PFSK-1 (cell line): ENCODE measurements around the gene SMAD3.

Experiments
- FOXP2 ChIP-seq: optimal IDR thresholded peaks from 2 replicates; pipeline ENCODE3; 2011; ENCODE audit warnings: borderline replicate concordance, control low read depth, inconsistent platforms; ENCODE audit not compliant: insufficient read depth; ENCODE audit errors: extremely low read length, extremely low read depth
- POLR2AphosphoS5 ChIP-seq: IDR thresholded peaks from 2 replicates; pipeline ENCODE4 v1.6.1; 2012; ENCODE audit warnings: low read depth, mild to moderate bottlenecking, control low read depth, low read length, moderate library complexity
- REST ChIP-seq, 2 experiments: IDR thresholded peaks; 2 replicates each; pipeline versions ENCODE4 v1.6.1 to v1.8.0; 2011 to 2012; ENCODE audit warnings: low read depth in 2 of 2, low read length in 2 of 2, control low read depth in 1 of 2, inconsistent platforms in 1 of 2, mild to moderate bottlenecking in 1 of 2, moderate library complexity in 1 of 2; ENCODE audit not compliant: insufficient read depth in 1 of 2
- SIN3A ChIP-seq: IDR thresholded peaks from 2 replicates; pipeline ENCODE4 v1.6.1; 2012; ENCODE audit warnings: mild to moderate bottlenecking, low read length, moderate library complexity, borderline replicate concordance; ENCODE audit not compliant: insufficient read depth
- TAF1 ChIP-seq: IDR thresholded peaks from 2 replicates; pipeline ENCODE4 v1.6.1; 2012; ENCODE audit warnings: low read length, control low read depth, borderline replicate concordance; ENCODE audit not compliant: insufficient read depth

Gene SMAD3

GRCh38 chr15:67140078-67140833 is 74.9 kb downstream of the SMAD3 start:
- no peak for TF ChIP-seq TAF1
- no peak for TF ChIP-seq REST (IDR thresholded peaks at IDR 0.05; ENCODE audit: insufficient read depth in 1 of 2, low read depth in 2 of 2, low read length in 2 of 2)
- no peak for TF ChIP-seq SIN3A
- TF ChIP-seq FOXP2: no peak

- TF ChIP-seq FOXP2: no peak
- no peak for TF ChIP-seq SIN3A
- no peak for TF ChIP-seq TAF1
- no peak for TF ChIP-seq POLR2AphosphoS5
- no peak for TF ChIP-seq REST (IDR thresholded peaks at IDR 0.05; ENCODE audit: insufficient read depth in 1 of 2, low read depth in 2 of 2, low read length in 2 of 2)
These were observed 76.8 kb downstream of the SMAD3 start for GRCh38 chr15:67142092-67142766.

- TF ChIP-seq FOXP2 (no peak), SIN3A (peak; percentile 26; the same call in 1 of the 2 replicates), POLR2AphosphoS5 (no peak)
These were observed 77.3 kb downstream of the SMAD3 start for GRCh38 chr15:67142767-67143100.

GRCh38 chr15:67143646-67144045 is 78.2 kb downstream of the SMAD3 start:
- TF ChIP-seq SIN3A (no peak), TAF1 (no peak), POLR2AphosphoS5 (no peak), FOXP2 (no peak), REST (IDR thresholded peaks at IDR 0.05; ENCODE audit: insufficient read depth in 1 of 2, low read depth in 2 of 2, low read length in 2 of 2) (no peak)

GRCh38 chr15:67144609-67145311 is 79.4 kb downstream of the SMAD3 start:
- TF ChIP-seq FOXP2: no peak
- TF ChIP-seq SIN3A: no peak
- TF ChIP-seq REST (IDR thresholded peaks at IDR 0.05; ENCODE audit: insufficient read depth in 1 of 2, low read depth in 2 of 2, low read length in 2 of 2): no peak
- no peak for TF ChIP-seq TAF1
- TF ChIP-seq POLR2AphosphoS5: no peak
